Limb (tissue), 2 donors: ENCODE data around the gene AKAP6.

Experiments used
- DNase-seq, 2 donors: peaks; one replicate each; pipeline ENCODE4 v3.0.0-alpha.2; 2016; ENCODE audit errors: extremely low spot score in 2 of 2

The AKAP6 gene

DNA sequence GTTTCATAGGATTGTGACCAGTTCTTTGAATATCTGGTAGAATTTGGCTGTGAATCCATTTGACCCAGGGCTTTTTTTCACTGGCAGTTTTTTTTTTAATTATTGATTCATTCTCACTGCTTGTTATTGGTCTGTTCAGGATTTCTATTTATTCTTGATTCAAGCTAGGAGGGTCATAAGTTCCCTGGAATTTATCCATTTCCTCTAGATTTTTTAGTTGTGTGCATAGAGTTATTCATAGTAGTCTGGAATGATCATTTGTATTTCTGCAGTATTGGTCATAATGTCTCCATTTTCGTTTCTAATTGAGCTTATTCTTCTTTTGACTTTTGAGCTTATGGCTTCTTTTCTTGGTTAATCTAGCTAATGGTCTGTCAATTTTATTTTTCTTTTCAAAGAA is 291.6 kb downstream of the AKAP6 start:
- DNase-seq, result no peak

DNA sequence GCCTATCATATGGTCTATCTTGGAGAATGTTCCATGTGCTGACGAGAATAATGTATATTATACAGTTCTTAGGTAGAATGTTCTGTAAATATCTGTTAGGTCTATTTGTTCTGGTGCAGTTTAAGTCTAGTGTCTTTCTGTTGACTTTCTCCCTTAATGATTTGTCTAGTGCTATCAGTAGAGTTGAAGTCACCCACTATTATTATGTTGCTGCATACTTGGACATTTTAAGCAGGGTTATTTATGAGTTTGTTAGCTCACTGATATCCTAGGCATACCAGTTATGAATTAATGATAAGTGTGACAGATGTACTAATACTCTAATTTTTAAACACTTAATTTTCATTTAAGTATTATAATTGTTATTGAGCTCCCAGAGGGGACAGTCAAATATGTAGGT is 292.5 kb downstream of the AKAP6 start:
- DNase-seq, result no peak

DNA sequence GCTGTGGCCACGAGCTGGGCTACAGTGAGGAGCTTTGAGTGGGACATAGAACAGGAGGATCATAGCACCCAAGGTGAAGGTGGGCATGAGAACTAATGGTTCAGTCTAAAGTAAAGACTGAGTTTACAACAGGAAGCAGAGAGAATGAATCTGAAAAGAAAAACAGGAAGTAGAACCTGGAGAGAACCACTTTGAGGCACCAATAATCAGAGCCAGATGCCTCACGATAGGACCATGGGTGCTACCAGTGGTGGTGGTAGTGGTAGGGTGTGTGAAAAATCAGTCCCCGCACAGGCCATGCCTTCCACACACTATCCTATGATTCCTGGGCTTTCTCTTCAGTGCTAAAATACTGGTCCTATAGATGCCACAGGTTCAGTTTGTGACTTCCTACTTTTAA is 293.6 kb downstream of the AKAP6 start:
- no peak for DNase-seq

DNA sequence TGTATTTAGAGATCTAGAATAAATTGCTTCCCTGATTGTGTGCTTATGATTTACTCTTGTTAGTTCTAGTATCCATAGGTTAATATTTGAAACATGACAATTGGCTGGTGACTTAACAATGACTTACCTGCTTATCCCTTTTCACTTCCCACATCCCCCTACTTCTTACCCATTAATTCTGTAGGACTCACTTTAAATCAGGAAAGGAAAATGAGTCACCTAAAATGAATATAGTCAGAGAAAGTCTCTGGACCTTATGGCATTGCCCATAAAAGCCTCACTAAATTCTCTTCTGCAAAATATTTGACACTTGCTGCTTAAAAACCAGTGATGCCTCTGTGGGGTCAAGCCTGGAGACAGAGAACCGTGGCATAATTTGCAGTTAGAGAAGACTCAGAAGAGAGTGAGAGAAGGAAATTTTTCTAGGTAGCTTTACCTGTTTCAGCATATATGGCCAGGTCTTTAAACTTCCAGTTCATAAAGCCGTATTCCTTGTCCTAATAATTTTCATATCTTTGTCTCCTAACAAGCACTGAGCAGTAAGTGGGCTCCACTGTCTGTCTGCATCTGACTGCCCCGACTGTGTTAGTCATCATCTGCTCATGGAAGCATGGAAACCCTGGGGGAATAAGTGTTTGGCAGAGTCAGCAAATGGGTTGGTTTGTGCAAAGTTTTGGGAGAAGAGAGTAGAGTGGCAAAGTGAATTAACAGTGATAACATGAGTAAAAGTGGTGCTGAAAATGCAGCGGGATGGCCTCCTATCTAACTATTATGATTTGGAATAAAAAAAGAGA is 294.4 kb downstream of the AKAP6 start:
- no peak for DNase-seq

DNA sequence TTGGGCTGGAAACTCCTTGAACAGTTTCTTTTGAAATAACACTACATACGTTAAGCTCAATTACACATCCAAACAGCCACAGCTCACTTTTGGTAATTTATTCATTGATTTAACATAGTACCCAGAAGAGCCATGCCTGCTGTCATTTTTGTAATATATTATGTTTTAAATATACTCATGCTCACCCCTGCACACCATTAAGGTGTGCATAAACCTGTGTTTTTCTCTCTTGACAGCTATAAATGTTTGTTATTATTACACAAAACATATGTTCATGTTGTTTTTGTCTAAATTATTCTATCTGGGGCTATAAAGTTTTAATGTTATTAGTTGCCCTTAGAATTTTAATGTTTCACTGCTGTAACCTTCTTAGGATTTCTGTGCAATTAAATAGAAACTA is 296.1 kb downstream of the AKAP6 start:
- DNase-seq, result no peak

DNA sequence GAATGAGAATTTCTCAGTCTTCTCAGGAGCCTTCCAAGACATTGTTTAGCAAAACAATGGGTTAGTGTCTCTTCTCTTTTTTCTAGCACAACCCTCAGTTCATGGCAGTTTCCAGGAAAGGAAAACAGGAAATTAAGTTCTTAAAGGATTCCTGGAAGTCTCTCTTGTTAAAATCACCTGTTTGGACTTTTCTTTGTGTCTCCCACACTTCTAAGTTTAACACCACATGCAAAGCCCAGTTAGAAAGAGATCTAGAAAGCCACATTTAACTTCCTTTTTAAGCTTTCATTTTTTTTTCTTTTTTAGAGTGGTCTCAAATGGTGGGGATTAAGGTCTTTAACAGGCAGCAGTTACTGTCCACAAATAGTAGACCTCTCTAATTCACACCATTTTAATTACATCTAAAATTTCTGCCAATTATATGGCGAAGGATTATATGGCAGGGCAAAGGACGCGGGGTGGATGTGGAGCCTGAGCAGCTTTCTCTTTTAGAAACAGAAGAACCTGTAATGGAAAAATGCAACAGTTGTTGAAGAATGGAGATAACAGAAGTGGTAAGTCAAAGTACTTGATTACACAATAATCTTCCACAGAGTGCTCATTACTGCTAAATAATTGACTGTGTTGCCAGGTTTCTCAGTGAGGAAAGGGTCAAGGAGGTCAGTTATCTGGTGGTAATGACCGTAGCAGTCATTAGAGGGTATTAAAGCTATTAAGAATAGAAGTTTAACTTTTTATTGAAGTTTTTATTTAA is 298.6 kb downstream of the AKAP6 start:
- no peak for DNase-seq

DNA sequence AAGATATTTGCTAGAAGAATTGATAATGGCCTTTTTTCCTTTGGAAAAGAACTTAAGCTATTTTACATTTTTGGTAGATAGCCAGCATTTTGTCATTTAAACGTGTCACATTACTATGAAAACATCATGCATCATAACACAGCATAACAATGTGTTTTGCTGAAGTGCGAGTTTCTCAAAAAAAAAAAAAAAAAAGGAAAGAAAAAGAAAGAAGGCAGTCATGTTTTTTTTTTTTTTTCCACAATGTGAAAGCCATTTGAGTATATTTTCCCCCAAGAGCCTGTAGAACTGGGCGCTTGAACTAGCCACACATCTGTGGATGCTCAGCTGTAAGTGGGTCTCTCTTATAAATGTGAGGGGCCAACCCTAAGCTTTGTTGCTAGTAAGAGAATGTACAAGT is 300.1 kb downstream of the AKAP6 start:
- DNase-seq, result no peak

DNA sequence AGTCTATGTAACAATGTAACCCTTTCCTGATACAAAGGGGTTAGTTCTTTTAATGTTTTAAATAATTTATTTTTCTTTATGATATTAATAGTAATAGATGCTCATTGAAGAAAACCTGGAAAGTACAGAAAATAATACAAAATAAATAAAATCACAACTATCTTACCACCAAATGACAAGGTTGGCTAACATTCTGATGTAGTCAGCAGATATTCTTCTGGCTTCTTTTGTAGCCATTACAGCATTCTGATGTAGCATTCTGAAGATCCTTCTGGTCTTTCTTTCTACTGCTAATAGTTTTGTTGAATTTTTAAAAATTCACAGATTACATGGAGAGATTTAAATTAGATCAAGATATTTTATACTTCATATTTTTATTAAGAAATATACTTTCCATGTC is 301.6 kb downstream of the AKAP6 start:
- no peak for DNase-seq

DNA sequence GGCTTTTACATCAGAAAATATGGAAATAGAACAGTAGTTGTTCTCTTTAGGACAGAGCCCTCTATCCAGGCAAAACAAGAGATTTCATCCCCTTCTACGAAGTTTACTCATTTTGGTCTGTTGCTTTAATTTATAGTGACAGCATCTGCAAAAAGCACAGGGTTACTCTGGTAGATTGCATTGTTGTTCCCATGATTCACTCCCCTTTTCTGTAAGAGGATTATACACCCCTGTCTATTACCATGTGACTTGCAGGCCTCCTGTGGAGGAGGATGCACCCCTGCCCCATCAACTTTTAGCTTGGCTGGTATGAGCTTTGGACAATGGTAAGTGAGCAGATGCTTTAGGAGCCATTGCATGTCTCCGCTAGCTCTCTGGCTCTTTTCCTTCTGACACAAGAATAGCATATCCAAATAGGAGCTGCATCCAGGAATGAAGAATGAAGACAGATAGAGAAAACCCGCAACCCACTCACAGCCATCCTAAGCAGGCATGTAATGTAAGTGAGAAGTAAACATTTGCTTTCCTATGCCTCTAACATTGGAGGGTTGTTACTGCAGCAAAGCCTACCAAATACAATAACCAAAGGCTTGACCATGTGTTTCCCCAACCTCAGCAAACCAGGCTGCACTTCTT is 304.2 kb downstream of the AKAP6 start:
- DNase-seq, result no peak

DNA sequence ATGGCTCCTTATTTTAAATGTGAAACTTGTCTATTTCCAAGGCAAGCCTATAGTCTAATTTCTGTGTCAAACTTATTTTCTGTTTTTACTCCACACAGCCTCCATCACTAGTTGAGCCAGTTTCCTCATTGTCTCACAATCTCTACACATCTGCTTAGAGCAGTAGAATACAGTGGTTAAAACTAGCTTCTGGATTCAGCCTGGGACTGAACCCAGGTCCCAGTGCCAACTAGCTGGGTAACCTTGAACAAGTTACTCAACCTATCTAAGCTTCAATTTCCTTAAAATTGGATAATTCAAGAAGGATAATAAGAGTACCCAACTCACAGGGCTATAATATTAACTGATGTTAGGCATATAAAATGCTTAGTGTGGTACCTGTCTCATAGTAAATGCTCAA is 304.8 kb downstream of the AKAP6 start:
- DNase-seq, result no peak

DNA sequence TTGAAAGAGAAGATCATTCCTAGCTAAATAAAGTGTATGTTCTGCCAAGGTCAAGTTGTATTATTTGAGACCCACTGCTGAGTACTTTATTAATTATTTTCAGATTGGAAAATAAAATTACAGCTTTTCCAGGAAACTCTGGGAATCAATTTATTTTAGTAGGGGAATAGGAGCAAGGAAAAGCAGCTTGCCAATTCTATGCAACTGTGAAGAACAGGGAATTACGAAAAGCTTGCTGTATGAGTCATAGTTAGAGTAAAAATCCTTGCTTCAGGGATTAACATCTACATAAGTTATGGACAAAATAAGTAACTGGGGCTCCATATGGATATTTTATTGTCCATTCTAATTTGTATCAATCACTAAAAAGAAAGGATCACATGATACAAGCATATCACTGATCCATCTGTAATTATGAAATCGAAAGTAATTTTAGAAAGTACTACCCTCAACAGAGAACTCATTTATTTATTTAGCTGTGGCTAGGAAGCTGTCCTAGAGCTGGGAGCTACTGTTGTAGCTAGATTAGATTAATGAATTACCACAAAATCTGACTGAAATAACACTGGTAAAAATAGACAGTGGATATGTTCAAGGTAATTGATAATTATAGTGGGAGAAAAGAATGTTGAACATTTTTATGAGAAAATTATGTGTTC is 306.1 kb downstream of the AKAP6 start:
- peak in 1 of 2 donors; percentile 80 for DNase-seq

DNA sequence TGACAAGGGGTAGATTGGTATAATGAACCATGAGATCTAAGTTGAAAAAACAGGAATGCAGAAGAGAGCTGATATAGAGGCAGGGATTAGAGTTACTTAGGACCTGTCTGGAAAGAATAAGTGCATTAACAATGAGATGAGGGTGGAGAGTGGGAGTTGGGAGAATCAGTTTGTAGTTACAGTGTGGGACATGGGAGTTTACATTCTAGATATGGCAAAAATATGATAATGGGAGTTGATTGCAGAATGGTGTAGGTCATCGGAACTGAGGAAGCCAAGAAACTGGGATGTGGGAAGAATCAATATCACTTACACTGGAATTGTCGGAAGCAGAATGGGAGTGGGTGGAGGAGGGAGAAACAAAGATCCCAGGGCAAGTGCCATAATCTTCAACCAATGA is 308.5 kb downstream of the AKAP6 start:
- DNase-seq, result no peak

DNA sequence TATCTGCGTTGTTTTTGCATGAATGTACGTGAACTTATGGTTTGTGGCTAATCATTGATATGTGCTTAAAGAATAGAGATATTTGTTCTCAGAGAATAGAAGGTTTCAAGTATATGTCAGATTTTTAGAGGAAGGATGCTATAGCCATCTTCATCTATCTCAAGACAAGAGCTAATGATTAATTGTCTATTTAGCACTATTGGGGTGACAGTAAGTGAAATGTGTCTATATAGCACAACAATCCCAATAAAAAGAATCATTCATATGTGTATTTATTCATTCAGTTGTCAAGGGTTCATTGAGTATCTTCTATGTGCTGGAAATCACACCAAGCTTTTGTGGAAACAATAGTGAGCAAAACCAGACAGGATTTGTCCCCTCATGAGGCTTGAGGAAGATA is 310.1 kb downstream of the AKAP6 start:
- DNase-seq, result no peak

DNA sequence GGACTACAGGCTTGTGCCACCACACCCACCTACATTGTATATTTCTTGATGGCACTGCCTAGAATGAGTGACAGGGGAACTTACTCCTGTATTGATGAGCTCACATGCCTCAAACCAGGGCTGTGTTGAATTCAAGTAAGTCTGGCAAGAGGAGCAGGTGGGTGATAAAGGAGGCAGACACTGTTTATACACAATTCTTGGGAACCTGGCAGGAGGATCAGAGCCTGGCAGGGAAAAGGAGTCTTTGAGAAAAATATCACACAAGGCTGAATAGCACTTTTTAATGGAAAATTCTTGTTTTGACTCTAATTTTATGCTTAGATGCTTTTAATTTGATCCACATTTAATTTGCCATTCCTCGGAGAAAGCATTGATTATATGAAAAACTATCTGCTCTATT is 316.5 kb downstream of the AKAP6 start:
- no peak for DNase-seq

DNA sequence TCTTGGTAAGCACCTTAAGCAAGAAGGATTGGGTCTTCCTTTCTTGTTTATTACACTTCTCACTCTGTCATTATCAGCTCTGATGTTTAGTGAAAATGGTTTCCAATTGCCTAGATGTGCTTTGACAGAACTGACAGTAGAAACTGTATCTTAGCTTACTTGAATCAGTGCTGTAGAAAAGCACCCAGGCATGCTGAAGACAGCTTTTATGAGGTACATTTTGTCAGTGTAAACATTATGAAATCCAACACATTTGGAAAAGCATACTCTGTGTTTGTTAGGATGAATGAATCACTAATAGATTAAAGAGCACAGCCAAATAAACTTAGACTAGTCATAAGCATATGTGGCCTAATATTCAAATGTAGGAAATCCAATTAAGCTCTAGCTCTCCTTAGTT is 319.3 kb downstream of the AKAP6 start:
- no peak for DNase-seq

DNA sequence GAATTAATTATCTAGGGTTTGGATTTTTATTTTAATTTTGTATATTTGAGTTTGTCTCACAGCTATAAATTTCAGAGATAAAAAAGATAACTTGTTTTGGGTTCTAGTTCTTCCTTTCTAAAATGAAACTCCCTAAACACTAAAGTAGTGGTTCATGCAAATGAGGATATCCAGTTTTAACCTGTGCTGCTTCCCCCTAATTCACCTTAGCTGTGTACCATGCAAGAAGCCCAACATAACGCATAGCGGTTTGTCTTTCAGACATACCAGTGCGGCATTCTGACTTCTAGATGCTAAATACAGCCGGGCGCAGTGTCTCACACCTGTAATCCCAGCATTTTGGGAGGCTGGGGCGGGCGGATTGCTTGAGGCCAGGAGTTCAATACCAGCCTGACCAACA is 320.9 kb downstream of the AKAP6 start:
- DNase-seq, result no peak

DNA sequence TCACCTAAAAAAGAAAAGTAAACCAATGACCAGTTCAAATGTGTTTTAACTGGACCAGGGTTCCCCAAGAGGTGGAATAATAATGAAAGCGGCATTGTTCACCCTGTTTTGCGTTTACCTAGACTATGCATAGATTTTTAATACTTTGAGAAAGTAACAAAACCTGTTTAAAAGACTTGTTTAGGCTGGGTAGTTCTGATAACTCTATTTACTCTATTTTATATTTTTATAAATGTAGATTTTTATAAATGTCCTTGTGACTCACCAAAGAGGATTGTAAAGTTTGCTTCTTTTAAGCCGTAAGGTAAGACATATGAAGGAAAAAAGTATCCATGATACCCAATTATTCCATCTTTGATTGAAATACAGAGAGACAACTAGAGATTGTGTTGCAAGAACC is 321.6 kb downstream of the AKAP6 start:
- no peak for DNase-seq

DNA sequence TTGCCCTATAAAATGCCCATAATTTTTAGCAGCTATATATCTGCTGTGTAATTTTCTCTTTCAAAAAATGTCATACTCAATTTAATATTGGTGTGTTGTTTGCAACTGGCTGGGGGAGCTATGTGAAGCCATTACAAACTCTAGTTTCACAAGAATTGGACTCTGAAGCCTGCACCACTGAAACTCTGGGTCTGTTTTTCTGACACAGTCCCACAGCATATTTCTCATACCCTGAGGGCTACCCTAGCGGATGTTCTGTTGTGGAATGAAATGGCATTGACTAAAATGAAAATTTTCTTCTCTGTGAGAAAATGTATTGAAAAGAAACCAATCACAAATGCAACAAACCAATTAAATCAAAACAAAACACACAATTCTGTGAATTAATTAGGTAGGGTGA is 325.0 kb downstream of the AKAP6 start:
- no peak for DNase-seq

DNA sequence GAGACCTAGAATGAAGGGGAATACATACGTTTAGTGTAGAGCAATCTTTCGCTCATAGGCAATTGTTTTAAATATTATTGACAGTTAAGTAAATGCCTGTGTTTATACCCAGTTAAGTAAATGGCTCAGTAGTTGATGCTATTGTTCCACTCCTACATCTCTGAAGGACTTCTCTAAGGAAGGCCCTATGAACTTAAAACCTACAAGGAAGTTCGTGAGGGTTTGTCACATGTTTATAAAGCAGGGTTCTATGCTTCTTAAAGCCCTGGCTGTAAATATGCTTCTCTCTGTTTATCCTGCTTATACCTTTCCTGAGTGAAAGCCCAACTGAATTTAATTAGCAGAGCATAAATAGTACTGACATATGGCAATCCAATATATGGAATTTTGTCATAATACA is 327.5 kb downstream of the AKAP6 start:
- no peak for DNase-seq

DNA sequence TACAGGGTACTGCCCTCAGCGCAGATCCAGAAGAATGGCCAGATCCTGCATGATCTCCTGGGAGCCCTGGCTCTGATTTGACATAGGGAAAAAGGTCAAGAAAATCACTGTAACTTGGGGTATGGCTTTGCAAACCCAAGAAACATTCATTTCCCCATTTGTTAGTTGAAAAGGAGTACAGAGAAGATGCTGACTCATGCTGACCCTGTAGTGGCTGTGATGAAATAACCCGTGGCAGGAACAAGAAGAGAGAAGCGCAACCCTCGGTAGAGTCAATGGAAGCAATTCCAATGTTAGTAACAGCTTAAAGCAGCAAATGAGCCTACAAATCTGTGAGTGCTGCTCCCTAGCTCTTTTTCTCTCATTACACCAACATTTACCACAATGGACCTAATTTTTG is 328.0 kb downstream of the AKAP6 start:
- DNase-seq, result no peak

DNA sequence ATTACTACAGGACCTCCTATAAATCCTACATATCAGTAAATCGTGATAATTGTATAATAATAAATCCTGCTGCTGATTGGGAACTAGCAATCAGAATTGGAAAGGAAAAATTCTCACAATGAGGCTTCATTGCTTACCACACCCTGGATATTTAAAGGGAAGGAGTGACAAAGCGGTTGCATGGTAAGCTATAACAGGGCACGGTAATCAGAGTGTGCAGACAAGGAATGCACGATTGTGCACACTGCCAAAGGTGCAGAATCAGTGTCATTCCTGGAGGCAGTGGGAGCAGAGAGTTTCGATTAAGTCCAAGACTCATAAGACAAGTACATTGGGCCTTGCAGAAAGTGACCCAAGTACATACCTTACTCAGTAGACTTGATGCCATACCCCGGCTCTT is 332.1 kb downstream of the AKAP6 start:
- DNase-seq, result no peak

DNA sequence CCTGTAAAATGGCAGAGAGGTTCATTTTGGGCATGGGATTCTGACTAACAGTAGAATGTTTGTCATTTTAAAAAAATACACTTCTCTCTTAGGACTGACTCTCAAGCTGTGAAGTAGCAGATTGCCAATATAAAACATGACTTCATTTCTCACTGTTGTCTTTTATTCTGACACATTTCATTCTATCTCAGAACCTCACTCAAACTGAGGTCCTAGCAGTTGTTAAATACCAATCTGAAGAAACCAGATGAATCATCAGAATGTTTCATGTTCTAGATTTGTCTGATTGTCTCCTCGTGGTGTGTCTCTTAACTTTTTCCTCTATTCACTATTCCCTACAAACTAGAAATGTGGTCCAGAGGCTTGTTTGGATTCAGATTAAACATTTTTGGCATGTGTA is 333.1 kb downstream of the AKAP6 start:
- DNase-seq, result no peak
